ENCODE data around the gene PLA2G3.
A peak's percentile ranks its signal among the peaks of the same experiment; 100 is the strongest.

PLA2G3 gene

GRCh38 chr22:31148953-31149627, 8.8 kb upstream of the PLA2G3 start:
- peak; percentile 59 for DNase-seq (ENCODE audit: extremely low read depth, low read depth)
- TF ChIP-seq CTCF (IDR thresholded peaks at IDR 0.05; ENCODE audit: low read depth, low read length) = peak; percentile 100

- TF ChIP-seq CTCF (IDR thresholded peaks at IDR 0.05; ENCODE audit: low read depth, low read length) = no peak
Measured at GRCh38 chr22:31148488-31148887, 8.2 kb upstream of the PLA2G3 start.

GRCh38 chr22:31144223-31144622, 3.9 kb upstream of the PLA2G3 start:
- no peak for DNase-seq (ENCODE audit: extremely low read depth, low read depth)
- TF ChIP-seq CTCF (IDR thresholded peaks at IDR 0.05; ENCODE audit: low read depth, low read length) = no peak

More at GRCh38 chr22:31148488-31148887, 8.2 kb upstream of the PLA2G3 start:
- no peak for DNase-seq (ENCODE audit: extremely low read depth, low read depth)

- TF ChIP-seq CTCF (IDR thresholded peaks at IDR 0.05; ENCODE audit: low read depth, low read length) = no peak
- DNase-seq (ENCODE audit: extremely low read depth, low read depth) = no peak
Measured at GRCh38 chr22:31143537-31143936, 3.2 kb upstream of the PLA2G3 start.

GRCh38 chr22:31143038-31143437, 2.7 kb upstream of the PLA2G3 start:
- TF ChIP-seq CTCF (IDR thresholded peaks at IDR 0.05; ENCODE audit: low read depth, low read length) = no peak
- DNase-seq (ENCODE audit: extremely low read depth, low read depth) = no peak

- TF ChIP-seq CTCF (IDR thresholded peaks at IDR 0.05; ENCODE audit: low read depth, low read length) = no peak
- no peak for DNase-seq (ENCODE audit: extremely low read depth, low read depth)
Measured at GRCh38 chr22:31142285-31142684, 2.0 kb upstream of the PLA2G3 start.

- no peak for DNase-seq (ENCODE audit: extremely low read depth, low read depth)
- TF ChIP-seq CTCF (IDR thresholded peaks at IDR 0.05; ENCODE audit: low read depth, low read length) = no peak
Measured at GRCh38 chr22:31141551-31141950, 1.2 kb upstream of the PLA2G3 start.

All from AG09319 (cell line).